Parathyroid adenoma (tissue), 2 donors: Measurements from ENCODE around the gene LAMA5.

Experiments
- H2AFZ ChIP-seq: fragments of 300-600 bp; sonication (generic); one replicate; pipeline ENCODE4 v1.7.0; 2017; ENCODE audit warnings: antibody characterized with exemption, mild to moderate bottlenecking
- H3K27ac ChIP-seq: fragments of 300-600 bp; sonication (generic); one replicate; pipeline ENCODE4 v1.7.0; 2017
- H3K27me3 ChIP-seq: fragments of 300-600 bp; sonication (generic); one replicate; pipeline ENCODE4 v1.7.0; 2017; ENCODE audit warnings: low read length; ENCODE audit not compliant: control insufficient read depth, insufficient read depth
- H3K36me3 ChIP-seq: fragments of 300-600 bp; sonication (generic); one replicate; pipeline ENCODE4 v1.7.0; 2017; ENCODE audit warnings: low read length; ENCODE audit not compliant: control insufficient read depth, insufficient read depth
- H3K4me1 ChIP-seq: fragments of 300-600 bp; sonication (generic); one replicate; pipeline ENCODE4 v1.7.0; 2017; ENCODE audit warnings: control low read depth
- H3K4me2 ChIP-seq: fragments of 300-600 bp; sonication (generic); one replicate; pipeline ENCODE4 v1.7.0; 2017; ENCODE audit warnings: low read length
- H3K4me3 ChIP-seq: fragments of 300-600 bp; sonication (generic); one replicate; pipeline ENCODE4 v1.7.0; 2017; ENCODE audit warnings: low read depth, low read length
- H3K79me2 ChIP-seq: fragments of 300-600 bp; sonication (generic); one replicate; pipeline ENCODE4 v1.7.0; 2017; ENCODE audit warnings: control low read depth
- H3K9ac ChIP-seq: fragments of 300-600 bp; sonication (generic); one replicate; pipeline ENCODE4 v1.7.0; 2017; ENCODE audit warnings: mild to moderate bottlenecking
- H3K9me3 ChIP-seq: fragments of 300-600 bp; sonication (generic); one replicate; pipeline ENCODE4 v1.7.0; 2017; ENCODE audit warnings: low read length; ENCODE audit not compliant: control insufficient read depth
- TF ChIP-seq, protein P1 (sequence below): fragments of 300-600 bp; sonication (generic); IDR thresholded peaks from one replicate; pipeline ENCODE4 v1.7.0; 2017; ENCODE audit warnings: antibody characterized with exemption, mild to moderate bottlenecking
- donor health status: primary hyperparathyroidism.

Gene LAMA5

DNA sequence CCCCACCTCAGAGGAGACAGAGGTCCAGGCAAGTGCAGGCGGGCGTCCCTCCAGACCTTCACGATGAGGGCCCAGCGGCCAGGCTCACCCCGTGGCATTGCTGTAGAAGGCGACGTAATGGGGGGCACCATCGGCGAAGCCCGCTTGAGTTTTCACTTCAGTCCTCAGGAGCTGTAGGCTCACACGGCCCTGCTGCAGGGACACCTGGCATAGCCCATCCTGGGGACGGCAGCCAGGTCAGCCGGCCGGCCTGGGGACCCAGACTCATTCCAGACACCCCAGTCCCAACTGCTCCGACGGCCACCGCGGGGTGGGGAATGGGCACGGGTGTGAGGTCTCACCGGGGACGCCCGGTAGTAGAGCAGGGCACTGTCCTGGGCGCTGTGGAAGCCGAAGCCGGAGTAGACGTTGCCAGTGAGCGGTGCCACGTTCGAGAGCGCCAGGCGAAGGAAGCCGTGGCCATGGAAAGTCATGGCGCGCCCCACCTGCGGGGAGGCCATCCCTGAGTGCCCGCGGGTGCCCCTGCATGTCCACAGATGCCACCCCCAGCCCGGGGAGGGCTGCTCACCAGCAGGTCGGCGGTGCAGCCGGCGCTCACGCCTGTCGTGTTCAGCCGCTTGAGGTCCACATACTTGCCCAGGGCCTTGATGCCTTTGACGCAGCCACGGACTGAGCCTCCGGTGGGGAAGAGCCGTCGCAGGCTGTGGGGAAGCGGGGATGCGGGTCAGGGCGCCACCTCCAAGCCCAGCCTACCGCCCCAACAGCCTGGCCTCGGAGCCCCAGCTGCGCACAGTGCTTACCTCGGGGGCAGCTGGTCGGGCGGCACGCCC, 55.1 kb downstream of the LAMA5 start:
- H3K9me3 ChIP-seq, result no peaks in the 10 kb centered on the region
- TF ChIP-seq, protein P1, sequence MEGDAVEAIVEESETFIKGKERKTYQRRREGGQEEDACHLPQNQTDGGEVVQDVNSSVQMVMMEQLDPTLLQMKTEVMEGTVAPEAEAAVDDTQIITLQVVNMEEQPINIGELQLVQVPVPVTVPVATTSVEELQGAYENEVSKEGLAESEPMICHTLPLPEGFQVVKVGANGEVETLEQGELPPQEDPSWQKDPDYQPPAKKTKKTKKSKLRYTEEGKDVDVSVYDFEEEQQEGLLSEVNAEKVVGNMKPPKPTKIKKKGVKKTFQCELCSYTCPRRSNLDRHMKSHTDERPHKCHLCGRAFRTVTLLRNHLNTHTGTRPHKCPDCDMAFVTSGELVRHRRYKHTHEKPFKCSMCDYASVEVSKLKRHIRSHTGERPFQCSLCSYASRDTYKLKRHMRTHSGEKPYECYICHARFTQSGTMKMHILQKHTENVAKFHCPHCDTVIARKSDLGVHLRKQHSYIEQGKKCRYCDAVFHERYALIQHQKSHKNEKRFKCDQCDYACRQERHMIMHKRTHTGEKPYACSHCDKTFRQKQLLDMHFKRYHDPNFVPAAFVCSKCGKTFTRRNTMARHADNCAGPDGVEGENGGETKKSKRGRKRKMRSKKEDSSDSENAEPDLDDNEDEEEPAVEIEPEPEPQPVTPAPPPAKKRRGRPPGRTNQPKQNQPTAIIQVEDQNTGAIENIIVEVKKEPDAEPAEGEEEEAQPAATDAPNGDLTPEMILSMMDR, result no peak
- no peaks in the 10 kb centered on the region for H3K36me3 ChIP-seq
- no peak overlapping the region for H3K4me3 ChIP-seq
- no peak overlapping the region for H3K4me2 ChIP-seq
- H3K27ac ChIP-seq, result no peak overlapping the region
- H3K27me3 ChIP-seq, result no peaks in the 10 kb centered on the region
- H3K79me2 ChIP-seq, result no peaks in the 10 kb centered on the region
- H3K4me1 ChIP-seq, result no peaks in the 10 kb centered on the region
- no peak overlapping the region for H3K9ac ChIP-seq
- no peak overlapping the region for H2AFZ ChIP-seq

DNA sequence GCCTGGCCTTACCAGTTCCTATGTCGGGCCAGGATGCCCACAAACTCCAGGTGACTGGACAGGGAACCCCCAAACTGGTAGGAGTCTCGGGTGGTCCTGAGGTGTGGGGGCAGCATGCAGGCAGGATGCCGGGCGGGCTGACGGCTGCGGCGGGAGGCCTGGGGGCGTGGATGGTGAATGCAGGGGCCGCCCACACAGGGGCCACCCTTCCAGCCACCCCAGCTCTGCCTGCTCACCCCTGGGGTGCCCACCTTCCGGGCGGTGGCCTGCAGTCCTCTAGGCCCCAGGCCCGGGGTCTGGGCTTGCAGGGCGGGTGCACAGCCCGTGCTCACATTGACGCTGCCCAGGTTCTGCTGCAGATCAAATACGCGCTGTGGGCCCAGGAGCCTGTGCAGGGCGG, 56.0 kb downstream of the LAMA5 start:
- no peaks in the 10 kb centered on the region for H3K9me3 ChIP-seq
- H3K27me3 ChIP-seq, result no peaks in the 10 kb centered on the region
- no peaks in the 10 kb centered on the region for H3K4me1 ChIP-seq
- H3K9ac ChIP-seq, result no peak overlapping the region
- H2AFZ ChIP-seq, result no peak overlapping the region
- TF ChIP-seq, protein P1, result no peak
- no peak overlapping the region for H3K4me2 ChIP-seq
- no peaks in the 10 kb centered on the region for H3K36me3 ChIP-seq
- H3K27ac ChIP-seq, result no peak overlapping the region
- H3K4me3 ChIP-seq, result no peak overlapping the region
- H3K79me2 ChIP-seq, result no peaks in the 10 kb centered on the region

DNA sequence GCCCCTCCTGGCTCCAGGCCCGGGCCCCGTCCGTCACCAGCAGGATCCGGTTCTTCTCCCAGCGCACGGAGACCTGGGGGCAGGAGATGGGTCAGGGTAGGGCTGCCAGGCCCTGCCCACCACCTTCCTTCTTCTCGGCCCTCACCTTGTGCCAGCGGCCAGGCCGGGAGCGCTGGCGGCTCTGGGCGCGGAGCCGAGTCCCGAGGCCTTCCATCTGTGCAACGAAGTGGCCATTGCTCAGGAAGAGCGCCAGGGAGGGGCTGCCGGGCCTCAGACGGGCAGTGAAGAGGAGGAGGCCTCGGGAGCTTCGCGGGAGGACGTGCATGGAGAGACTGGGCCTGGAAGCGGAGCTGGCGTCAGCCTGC, 56.4 kb downstream of the LAMA5 start:
- Histone ChIP-seq H3K4me2 (no peak overlapping the region), H3K27ac (no peak overlapping the region), H3K36me3 (no peaks in the 10 kb centered on the region), H2AFZ (no peak overlapping the region), H3K27me3 (no peaks in the 10 kb centered on the region), H3K4me1 (no peaks in the 10 kb centered on the region), H3K4me3 (no peak overlapping the region), H3K9ac (no peak overlapping the region), H3K9me3 (no peaks in the 10 kb centered on the region), H3K79me2 (no peaks in the 10 kb centered on the region)
- TF ChIP-seq, protein P1, result no peak

DNA sequence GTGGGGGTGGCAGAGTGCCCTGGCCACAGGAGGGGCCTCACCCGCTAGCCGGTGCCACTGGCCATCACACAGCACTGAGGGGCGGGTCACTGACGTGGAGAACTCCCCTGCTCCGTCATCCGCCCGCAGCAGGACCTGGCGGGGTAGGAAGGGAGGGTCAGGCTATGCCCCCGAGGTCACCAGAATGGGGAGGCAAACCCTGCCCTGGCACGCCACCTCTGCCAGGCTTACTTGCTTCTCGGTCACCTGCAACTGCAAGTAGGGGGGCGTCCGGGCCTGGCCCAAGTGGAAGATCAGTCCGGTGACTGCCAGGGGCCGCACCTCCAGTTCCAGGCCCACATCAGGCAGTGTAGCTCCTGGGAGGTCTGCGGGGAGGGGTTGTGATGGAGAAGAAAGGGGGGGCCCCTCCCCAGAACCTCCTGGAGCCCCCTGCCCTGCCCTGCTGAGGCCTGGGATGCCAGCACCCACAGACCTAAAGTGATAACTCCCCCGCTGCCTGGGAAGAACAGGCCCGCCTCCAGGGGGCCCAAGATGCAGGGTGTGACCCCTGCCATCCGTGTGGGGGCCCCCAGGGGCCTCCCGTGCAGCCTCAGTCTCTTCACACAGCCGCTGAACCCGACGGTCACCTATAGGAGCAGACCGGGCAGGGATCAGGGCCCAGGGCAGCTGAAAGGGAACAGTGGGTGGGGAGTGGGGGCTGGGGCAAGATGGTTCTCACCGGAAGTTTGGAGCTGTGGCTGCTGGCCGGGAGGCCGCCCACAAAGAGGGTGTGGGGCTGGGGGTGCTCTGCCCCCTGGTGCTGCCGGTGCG, 57.0 kb downstream of the LAMA5 start:
- H3K9ac ChIP-seq, result no peak overlapping the region
- no peak overlapping the region for H2AFZ ChIP-seq
- peaks cover 5% of the 10 kb centered on the region for H3K79me2 ChIP-seq
- H3K9me3 ChIP-seq, result no peaks in the 10 kb centered on the region
- no peak overlapping the region for H3K4me2 ChIP-seq
- TF ChIP-seq, protein P1, result no peak
- no peaks in the 10 kb centered on the region for H3K36me3 ChIP-seq
- no peaks in the 10 kb centered on the region for H3K4me1 ChIP-seq
- H3K27me3 ChIP-seq, result no peaks in the 10 kb centered on the region
- H3K4me3 ChIP-seq, result no peak overlapping the region
- H3K27ac ChIP-seq, result no peak overlapping the region
